ENCODE data around the gene RXRA. TPM values are rescaled to one million over a fixed set of nuclear protein-coding genes. Genes with fewer than 3 reads are reported as not detected.

Gene RXRA
- total and polyA plus RNA-seq, 10 of the 15 experiments (the other 5 are each of a cell fraction or from before 2014, with no cell fraction given): 0.89 to 36.8 (median 11.1) TPM

DNA sequence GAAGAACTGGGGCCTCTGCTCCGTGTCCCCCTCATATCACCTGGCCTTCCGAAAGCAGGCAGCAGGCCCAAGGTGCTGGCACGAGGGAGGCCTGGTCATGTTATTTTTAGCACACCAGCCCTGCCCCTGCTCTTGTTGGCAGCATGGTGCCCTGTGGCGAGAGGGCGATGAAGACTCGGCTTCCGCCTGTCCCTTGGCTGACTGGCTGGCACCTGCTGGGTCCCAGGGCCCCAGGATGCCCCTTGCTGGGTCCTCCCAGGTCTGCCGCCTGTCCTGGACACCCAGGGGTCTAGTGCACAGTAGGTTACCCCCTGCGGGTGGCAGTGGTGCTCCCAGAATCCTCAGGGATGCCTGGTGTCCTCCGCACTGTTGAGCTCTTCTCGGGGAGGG lies 77.0 kb downstream of the RXRA start:
- BruUV-seq (replicated peaks): no TSS peak
- Histone ChIP-seq H3K27ac (ENCODE audit: control insufficient read depth, insufficient read depth) (peak overlapping the region; percentile 79), H3K27me3 (replicated peaks in 1 of 2; ENCODE audit: control insufficient read depth in 2 of 2, insufficient read depth in 2 of 2, low read length in 1 of 2) (no peaks in the 10 kb centered on the region), H3K36me3 (ENCODE audit: control insufficient read depth in 2 of 2, insufficient read depth in 2 of 2, low read length in 1 of 2) (peaks cover 11% of the 10 kb centered on the region in 2 experiments; a peak in 2 of 4 replicates), H3K4me3 (no peak overlapping the region), H3K4me1 (ENCODE audit: control insufficient read depth, insufficient read depth, low read length) (peaks cover 53% of the 10 kb centered on the region), H3K4me2 (ENCODE audit: control insufficient read depth, insufficient read depth) (peak overlapping the region; percentile 79), H4K20me1 (ENCODE audit: control insufficient read depth, insufficient read depth) (no peaks in the 10 kb centered on the region), H3K79me2 (ENCODE audit: control insufficient read depth, insufficient read depth, low read length) (peaks cover 37% of the 10 kb centered on the region), H3K9me3 (replicated peaks; ENCODE audit: control insufficient read depth, insufficient read depth, low read length) (peaks cover 9% of the 10 kb centered on the region), H3K9ac (ENCODE audit: control insufficient read depth, insufficient read depth, low read length) (peak overlapping the region; percentile 44), H2AFZ (ENCODE audit: control insufficient read depth, low read depth, low read length) (no peak overlapping the region)
- ChIA-PET SMC1A (ENCODE audit: uncharacterized antibody, unreplicated experiment) (interaction anchor here (1.5 to 5.2 kb wide), 2 partner anchors 7 to 12 kb away, joined by 7 to 39 read pairs; no protein-coding TSS in a partner anchor), RAD21 (ENCODE audit: unreplicated experiment) (interaction anchor here (1.5 to 3.6 kb wide), 2 partner anchors 7 to 12 kb away, joined by 5 to 20 read pairs; no protein-coding TSS in a partner anchor), CTCF (no interaction called here), POLR2A (interaction anchor here (5.8 kb wide), 1 partner anchor 9 kb away, joined by 88 read pairs; no protein-coding TSS in a partner anchor)
- no peak for TF ChIP-seq ESRRA (IDR thresholded peaks at IDR 0.05; ENCODE audit: low read length)
- TF ChIP-seq SREBF1 (IDR thresholded peaks at IDR 0.05; ENCODE audit: low read length): no peak
- TF ChIP-seq KAT2A (conservative IDR thresholded peaks at IDR 0.05; ENCODE audit: control insufficient read depth, low read depth, low read length): no peak
- TF ChIP-seq STAT3 (IDR thresholded peaks at IDR 0.05; ENCODE audit: low read depth, low read length): no peak
- TF ChIP-seq, protein P1, sequence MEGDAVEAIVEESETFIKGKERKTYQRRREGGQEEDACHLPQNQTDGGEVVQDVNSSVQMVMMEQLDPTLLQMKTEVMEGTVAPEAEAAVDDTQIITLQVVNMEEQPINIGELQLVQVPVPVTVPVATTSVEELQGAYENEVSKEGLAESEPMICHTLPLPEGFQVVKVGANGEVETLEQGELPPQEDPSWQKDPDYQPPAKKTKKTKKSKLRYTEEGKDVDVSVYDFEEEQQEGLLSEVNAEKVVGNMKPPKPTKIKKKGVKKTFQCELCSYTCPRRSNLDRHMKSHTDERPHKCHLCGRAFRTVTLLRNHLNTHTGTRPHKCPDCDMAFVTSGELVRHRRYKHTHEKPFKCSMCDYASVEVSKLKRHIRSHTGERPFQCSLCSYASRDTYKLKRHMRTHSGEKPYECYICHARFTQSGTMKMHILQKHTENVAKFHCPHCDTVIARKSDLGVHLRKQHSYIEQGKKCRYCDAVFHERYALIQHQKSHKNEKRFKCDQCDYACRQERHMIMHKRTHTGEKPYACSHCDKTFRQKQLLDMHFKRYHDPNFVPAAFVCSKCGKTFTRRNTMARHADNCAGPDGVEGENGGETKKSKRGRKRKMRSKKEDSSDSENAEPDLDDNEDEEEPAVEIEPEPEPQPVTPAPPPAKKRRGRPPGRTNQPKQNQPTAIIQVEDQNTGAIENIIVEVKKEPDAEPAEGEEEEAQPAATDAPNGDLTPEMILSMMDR (IDR thresholded peaks at IDR 0.05 in 2 of 3, conservative IDR thresholded peaks at IDR 0.05 in 1 of 3; ENCODE audit: control insufficient read depth in 2 of 3, extremely low read depth in 1 of 3, insufficient read depth in 1 of 3, low read depth in 3 of 3, low read length in 3 of 3): no peak
- no peak for TF ChIP-seq ELK1 (IDR thresholded peaks at IDR 0.05; ENCODE audit: low read depth, low read length)
- no peak for TF ChIP-seq EP300 (IDR thresholded peaks at IDR 0.05; ENCODE audit: borderline replicate concordance in 1 of 2, control insufficient read depth in 1 of 2, low read depth in 2 of 2, low read length in 2 of 2)
- TF ChIP-seq CHD1 (IDR thresholded peaks at IDR 0.05; ENCODE audit: low read depth, low read length): no peak
- no peak for TF ChIP-seq PAX5 (IDR thresholded peaks at IDR 0.05; ENCODE audit: borderline replicate concordance, low read depth, low read length)
- TF ChIP-seq MXI1 (IDR thresholded peaks at IDR 0.05; ENCODE audit: low read depth, low read length): no peak
- no peak for TF ChIP-seq CHD2 (IDR thresholded peaks at IDR 0.05; ENCODE audit: borderline replicate concordance, low read depth, low read length)
- no peak for TF ChIP-seq MYB (IDR thresholded peaks at IDR 0.05; ENCODE audit: borderline replicate concordance, low read depth, low read length)
- TF ChIP-seq ZNF274 (IDR thresholded peaks at IDR 0.05; ENCODE audit: insufficient read depth, insufficient read length): no peak
- intact Hi-C loops (cut with micrococcal nuclease; ENCODE audit: unreplicated experiment) (no loop called here), in situ Hi-C loops (cut with MboI) (no loop called here)
- no peak for FAIRE-seq
- ATAC-seq: no peak
- WGBS (ENCODE audit: insufficient coverage, insufficient replicate concordance, low lambda C conversion rate, missing lambda C conversion rate): 75% methylated on average over 10 of the region's 11 CpGs
- no peak for DNase-seq (ENCODE audit: low read depth, low spot score)

Data from GM12878 (cell line).